HepG2 (cell line): Measurements from ENCODE around the gene PRPSAP1. TPM values are rescaled to one million over a fixed set of nuclear protein-coding genes. Genes with fewer than 3 reads are reported as not detected.
A peak's percentile ranks its signal among the peaks of the same experiment; 100 is the strongest.

ENCODE experiments used
- AGO1 ChIP-seq: fragments of 200-400 bp; formaldehyde crosslinking; IDR thresholded peaks from 2 replicates; pipeline ENCODE4 v1.6.1; 2017; ENCODE audit warnings: mild to moderate bottlenecking, low read depth, low read length, moderate library complexity; ENCODE audit not compliant: poor library complexity, severe bottlenecking
- CENPT ChIP-seq: sonication (generic); formaldehyde crosslinking; IDR thresholded peaks from 2 replicates; pipeline ENCODE4 v1.8.0; 2022; ENCODE audit warnings: low read depth, mild to moderate bottlenecking, moderate library complexity, missing genetic modification reagents
- KLF9 ChIP-seq: IDR thresholded peaks from 2 replicates; pipeline ENCODE4 v1.6.1; 2016; ENCODE audit warnings: low read depth
- NBN ChIP-seq: fragments of 450-650 bp; conservative IDR thresholded peaks from 2 replicates; pipeline ENCODE4 v1.6.1; 2017
- SATB2 ChIP-seq: sonication (generic); formaldehyde crosslinking; IDR thresholded peaks from 2 replicates; pipeline ENCODE4 v1.5.0; 2020; ENCODE audit warnings: missing genetic modification reagents
- TGIF2 ChIP-seq: IDR thresholded peaks from 2 replicates; pipeline ENCODE4 v1.6.1; 2016; ENCODE audit warnings: control low read depth, missing compliant biosample characterization
- ZNF207 ChIP-seq: fragments of 450-650 bp; IDR thresholded peaks from 2 replicates; pipeline ENCODE4 v1.6.1; 2016; ENCODE audit warnings: antibody characterized with exemption, borderline replicate concordance
- ZNF614 ChIP-seq: IDR thresholded peaks from 2 replicates; pipeline ENCODE4 v1.6.1; 2018; ENCODE audit warnings: missing biosample characterization, missing genetic modification reagents, inconsistent platforms, borderline replicate concordance
- ZNF619 ChIP-seq: sonication (generic); formaldehyde crosslinking; IDR thresholded peaks from 2 replicates; pipeline ENCODE4 v1.4.0; 2020; ENCODE audit warnings: mild to moderate bottlenecking, missing genetic modification reagents
- ZNF761 ChIP-seq: sonication (generic); formaldehyde crosslinking; conservative IDR thresholded peaks from 2 replicates; pipeline ENCODE4 v1.4.0; 2020; ENCODE audit warnings: mild to moderate bottlenecking, missing genetic modification reagents
- polyA plus RNA-seq, 8 experiments: library from polyadenylated mRNA; depleted of rRNA in 3 of 8; stranded (reverse) in 7 of 8; unstranded in 1 of 8; fragments of >200 nt; fragmentation: Illumina TruSeq in 4 of 8; extraction: Trizol in 4 of 8; gene quantifications; 2 replicates each; pipeline versions ENCODE4 v1.2.1 to v1.2.3, GENCODE V29; 2011 to 2016; ENCODE audit warnings: low read depth in 4 of 8, missing spikeins in 1 of 8, mixed read lengths in 1 of 8; ENCODE audit not compliant: insufficient read depth in 1 of 8
- total RNA-seq, 5 experiments: library from RNA; depleted of rRNA; stranded (reverse); fragments of >200 nt; fragmentation: Illumina TruSeq; extraction: Trizol; gene quantifications; 2 replicates each; pipeline ENCODE4 v1.2.3, GENCODE V29; 2016; ENCODE audit warnings: low read depth in 1 of 5
- TF ChIP-seq, protein P1 (sequence below): sonication (generic); formaldehyde crosslinking; IDR thresholded peaks from 2 replicates; pipeline ENCODE4 v1.5.0; 2020; ENCODE audit warnings: mild to moderate bottlenecking, missing genetic modification reagents, moderate library complexity
- TF ChIP-seq, protein P2 (sequence below): IDR thresholded peaks from 2 replicates; pipeline ENCODE4 v1.4.0; 2020; ENCODE audit warnings: mild to moderate bottlenecking, missing genetic modification reagents
- TF ChIP-seq, protein P3 (sequence below): IDR thresholded peaks from 2 replicates; pipeline ENCODE4 v1.6.1; 2016; ENCODE audit warnings: low read depth, missing genetic modification reagents, missing compliant biosample characterization
- TF ChIP-seq, protein P4 (sequence below): sonication (generic); formaldehyde crosslinking; IDR thresholded peaks from 2 replicates; pipeline ENCODE4 v1.5.1; 2020; ENCODE audit warnings: mild to moderate bottlenecking, missing genetic modification reagents, moderate library complexity
- TF ChIP-seq, protein P5 (sequence below): sonication (generic); formaldehyde crosslinking; IDR thresholded peaks from 2 replicates; pipeline ENCODE4 v1.8.1; 2022; ENCODE audit warnings: mild to moderate bottlenecking, missing genetic modification reagents

The PRPSAP1 gene
- total and polyA plus RNA-seq, 2 of the 13 experiments (the other 11 are each of a cell fraction or from before 2014, with no cell fraction given), result 91.1 to 314 TPM

DNA sequence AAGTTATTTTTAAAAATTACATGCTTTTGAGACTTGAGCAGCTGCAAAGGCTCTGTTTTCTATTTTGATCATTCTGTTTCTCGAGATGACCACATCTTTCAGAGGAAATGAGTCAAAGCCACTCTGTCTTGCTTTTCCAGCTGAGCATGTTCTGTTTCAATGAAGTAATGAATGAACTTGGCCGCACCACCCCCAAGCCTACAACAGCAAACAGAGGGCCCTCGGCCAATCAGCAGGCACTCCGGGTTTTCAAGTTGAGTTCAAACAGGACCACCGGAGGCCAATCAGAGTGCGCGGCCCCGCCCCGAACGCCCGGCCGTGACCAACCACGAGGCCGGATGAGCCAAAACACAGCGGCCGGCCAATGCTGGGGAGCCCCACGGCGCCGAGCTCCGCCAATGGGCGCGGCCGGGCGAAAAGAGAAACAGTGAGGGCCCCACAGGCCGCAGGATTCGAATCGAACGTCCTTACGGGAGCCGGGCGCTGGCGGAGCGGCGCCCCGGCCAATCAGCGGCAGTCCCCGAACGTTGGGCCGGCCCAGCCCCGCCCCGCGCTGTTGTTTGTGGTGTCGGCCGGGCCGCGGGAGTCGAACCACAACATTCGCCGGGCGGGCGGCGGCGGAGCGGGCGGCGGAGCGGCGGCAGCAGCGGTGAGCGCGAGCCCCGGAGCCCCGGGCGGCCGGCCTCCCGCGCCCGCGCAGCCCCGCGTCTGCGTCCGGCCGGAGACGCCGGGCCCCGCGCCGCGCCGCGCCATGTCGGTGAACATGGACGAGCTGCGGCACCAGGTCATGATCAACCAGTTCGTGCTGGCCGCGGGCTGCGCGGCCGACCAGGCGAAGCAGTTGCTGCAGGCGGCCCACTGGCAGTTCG, 88.7 kb downstream of the PRPSAP1 start, which contains the start of gene UBALD2 (continued):
- TF ChIP-seq, protein P1, sequence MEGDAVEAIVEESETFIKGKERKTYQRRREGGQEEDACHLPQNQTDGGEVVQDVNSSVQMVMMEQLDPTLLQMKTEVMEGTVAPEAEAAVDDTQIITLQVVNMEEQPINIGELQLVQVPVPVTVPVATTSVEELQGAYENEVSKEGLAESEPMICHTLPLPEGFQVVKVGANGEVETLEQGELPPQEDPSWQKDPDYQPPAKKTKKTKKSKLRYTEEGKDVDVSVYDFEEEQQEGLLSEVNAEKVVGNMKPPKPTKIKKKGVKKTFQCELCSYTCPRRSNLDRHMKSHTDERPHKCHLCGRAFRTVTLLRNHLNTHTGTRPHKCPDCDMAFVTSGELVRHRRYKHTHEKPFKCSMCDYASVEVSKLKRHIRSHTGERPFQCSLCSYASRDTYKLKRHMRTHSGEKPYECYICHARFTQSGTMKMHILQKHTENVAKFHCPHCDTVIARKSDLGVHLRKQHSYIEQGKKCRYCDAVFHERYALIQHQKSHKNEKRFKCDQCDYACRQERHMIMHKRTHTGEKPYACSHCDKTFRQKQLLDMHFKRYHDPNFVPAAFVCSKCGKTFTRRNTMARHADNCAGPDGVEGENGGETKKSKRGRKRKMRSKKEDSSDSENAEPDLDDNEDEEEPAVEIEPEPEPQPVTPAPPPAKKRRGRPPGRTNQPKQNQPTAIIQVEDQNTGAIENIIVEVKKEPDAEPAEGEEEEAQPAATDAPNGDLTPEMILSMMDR, result no peak
- TF ChIP-seq, protein P2, sequence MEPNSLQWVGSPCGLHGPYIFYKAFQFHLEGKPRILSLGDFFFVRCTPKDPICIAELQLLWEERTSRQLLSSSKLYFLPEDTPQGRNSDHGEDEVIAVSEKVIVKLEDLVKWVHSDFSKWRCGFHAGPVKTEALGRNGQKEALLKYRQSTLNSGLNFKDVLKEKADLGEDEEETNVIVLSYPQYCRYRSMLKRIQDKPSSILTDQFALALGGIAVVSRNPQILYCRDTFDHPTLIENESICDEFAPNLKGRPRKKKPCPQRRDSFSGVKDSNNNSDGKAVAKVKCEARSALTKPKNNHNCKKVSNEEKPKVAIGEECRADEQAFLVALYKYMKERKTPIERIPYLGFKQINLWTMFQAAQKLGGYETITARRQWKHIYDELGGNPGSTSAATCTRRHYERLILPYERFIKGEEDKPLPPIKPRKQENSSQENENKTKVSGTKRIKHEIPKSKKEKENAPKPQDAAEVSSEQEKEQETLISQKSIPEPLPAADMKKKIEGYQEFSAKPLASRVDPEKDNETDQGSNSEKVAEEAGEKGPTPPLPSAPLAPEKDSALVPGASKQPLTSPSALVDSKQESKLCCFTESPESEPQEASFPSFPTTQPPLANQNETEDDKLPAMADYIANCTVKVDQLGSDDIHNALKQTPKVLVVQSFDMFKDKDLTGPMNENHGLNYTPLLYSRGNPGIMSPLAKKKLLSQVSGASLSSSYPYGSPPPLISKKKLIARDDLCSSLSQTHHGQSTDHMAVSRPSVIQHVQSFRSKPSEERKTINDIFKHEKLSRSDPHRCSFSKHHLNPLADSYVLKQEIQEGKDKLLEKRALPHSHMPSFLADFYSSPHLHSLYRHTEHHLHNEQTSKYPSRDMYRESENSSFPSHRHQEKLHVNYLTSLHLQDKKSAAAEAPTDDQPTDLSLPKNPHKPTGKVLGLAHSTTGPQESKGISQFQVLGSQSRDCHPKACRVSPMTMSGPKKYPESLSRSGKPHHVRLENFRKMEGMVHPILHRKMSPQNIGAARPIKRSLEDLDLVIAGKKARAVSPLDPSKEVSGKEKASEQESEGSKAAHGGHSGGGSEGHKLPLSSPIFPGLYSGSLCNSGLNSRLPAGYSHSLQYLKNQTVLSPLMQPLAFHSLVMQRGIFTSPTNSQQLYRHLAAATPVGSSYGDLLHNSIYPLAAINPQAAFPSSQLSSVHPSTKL (CRISPR knock-in tag), result peak; percentile 45
- no peak for TF ChIP-seq KLF9 (CRISPR knock-in tag)
- TF ChIP-seq, protein P3, sequence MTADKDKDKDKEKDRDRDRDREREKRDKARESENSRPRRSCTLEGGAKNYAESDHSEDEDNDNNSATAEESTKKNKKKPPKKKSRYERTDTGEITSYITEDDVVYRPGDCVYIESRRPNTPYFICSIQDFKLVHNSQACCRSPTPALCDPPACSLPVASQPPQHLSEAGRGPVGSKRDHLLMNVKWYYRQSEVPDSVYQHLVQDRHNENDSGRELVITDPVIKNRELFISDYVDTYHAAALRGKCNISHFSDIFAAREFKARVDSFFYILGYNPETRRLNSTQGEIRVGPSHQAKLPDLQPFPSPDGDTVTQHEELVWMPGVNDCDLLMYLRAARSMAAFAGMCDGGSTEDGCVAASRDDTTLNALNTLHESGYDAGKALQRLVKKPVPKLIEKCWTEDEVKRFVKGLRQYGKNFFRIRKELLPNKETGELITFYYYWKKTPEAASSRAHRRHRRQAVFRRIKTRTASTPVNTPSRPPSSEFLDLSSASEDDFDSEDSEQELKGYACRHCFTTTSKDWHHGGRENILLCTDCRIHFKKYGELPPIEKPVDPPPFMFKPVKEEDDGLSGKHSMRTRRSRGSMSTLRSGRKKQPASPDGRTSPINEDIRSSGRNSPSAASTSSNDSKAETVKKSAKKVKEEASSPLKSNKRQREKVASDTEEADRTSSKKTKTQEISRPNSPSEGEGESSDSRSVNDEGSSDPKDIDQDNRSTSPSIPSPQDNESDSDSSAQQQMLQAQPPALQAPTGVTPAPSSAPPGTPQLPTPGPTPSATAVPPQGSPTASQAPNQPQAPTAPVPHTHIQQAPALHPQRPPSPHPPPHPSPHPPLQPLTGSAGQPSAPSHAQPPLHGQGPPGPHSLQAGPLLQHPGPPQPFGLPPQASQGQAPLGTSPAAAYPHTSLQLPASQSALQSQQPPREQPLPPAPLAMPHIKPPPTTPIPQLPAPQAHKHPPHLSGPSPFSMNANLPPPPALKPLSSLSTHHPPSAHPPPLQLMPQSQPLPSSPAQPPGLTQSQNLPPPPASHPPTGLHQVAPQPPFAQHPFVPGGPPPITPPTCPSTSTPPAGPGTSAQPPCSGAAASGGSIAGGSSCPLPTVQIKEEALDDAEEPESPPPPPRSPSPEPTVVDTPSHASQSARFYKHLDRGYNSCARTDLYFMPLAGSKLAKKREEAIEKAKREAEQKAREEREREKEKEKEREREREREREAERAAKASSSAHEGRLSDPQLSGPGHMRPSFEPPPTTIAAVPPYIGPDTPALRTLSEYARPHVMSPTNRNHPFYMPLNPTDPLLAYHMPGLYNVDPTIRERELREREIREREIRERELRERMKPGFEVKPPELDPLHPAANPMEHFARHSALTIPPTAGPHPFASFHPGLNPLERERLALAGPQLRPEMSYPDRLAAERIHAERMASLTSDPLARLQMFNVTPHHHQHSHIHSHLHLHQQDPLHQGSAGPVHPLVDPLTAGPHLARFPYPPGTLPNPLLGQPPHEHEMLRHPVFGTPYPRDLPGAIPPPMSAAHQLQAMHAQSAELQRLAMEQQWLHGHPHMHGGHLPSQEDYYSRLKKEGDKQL (CRISPR knock-in tag), result no peak
- TF ChIP-seq ZNF619, result no peak
- no peak for TF ChIP-seq NBN
- TF ChIP-seq AGO1, result no peak
- TF ChIP-seq, protein P4, sequence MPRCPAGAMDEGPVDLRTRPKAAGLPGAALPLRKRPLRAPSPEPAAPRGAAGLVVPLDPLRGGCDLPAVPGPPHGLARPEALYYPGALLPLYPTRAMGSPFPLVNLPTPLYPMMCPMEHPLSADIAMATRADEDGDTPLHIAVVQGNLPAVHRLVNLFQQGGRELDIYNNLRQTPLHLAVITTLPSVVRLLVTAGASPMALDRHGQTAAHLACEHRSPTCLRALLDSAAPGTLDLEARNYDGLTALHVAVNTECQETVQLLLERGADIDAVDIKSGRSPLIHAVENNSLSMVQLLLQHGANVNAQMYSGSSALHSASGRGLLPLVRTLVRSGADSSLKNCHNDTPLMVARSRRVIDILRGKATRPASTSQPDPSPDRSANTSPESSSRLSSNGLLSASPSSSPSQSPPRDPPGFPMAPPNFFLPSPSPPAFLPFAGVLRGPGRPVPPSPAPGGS (CRISPR knock-in tag), result no peak
- no peak for TF ChIP-seq ZNF761
- TF ChIP-seq, protein P5, sequence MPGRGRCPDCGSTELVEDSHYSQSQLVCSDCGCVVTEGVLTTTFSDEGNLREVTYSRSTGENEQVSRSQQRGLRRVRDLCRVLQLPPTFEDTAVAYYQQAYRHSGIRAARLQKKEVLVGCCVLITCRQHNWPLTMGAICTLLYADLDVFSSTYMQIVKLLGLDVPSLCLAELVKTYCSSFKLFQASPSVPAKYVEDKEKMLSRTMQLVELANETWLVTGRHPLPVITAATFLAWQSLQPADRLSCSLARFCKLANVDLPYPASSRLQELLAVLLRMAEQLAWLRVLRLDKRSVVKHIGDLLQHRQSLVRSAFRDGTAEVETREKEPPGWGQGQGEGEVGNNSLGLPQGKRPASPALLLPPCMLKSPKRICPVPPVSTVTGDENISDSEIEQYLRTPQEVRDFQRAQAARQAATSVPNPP (CRISPR knock-in tag), result no peak; the same call in 1 of the 2 replicates
- no peak for TF ChIP-seq SATB2 (CRISPR knock-in tag)
- no peak for TF ChIP-seq ZNF614 (CRISPR knock-in tag)
- no peak for TF ChIP-seq ZNF207
- peak; percentile 91 for TF ChIP-seq CENPT (CRISPR knock-in tag)
- no peak for TF ChIP-seq TGIF2 (CRISPR knock-in tag)
